SK-N-SH (cell line): ENCODE results near the gene TECTB.

ENCODE experiments used
- CTCF ChIP-seq: fragments of 200-600 bp; sonication (generic); IDR thresholded peaks from 2 replicates; pipeline ENCODE4 v1.6.1; 2017; ENCODE audit warnings: antibody characterized with exemption, mild to moderate bottlenecking, moderate library complexity
- ELF1 ChIP-seq: IDR thresholded peaks from 2 replicates; pipeline ENCODE4 v1.4.0; 2012
- EP300 ChIP-seq, 2 experiments: IDR thresholded peaks; 2 replicates each; pipeline versions ENCODE4 v1.4.0 to v1.6.1; 2012; ENCODE audit warnings: borderline replicate concordance in 1 of 2, low read depth in 1 of 2, low read length in 1 of 2
- EZH2phosphoT487 ChIP-seq: fragments of 200-600 bp; sonication (generic); IDR thresholded peaks from 2 replicates; pipeline ENCODE4 v1.6.1; 2017; ENCODE audit warnings: low read depth, mixed run types, mild to moderate bottlenecking, antibody characterized with exemption, moderate library complexity, borderline replicate concordance
- GABPA ChIP-seq: IDR thresholded peaks from 2 replicates; pipeline ENCODE4 v1.4.0; 2012; ENCODE audit warnings: low read depth, mild to moderate bottlenecking
- IRF3 ChIP-seq: fragments of 150-350 bp; IDR thresholded peaks from 2 replicates; pipeline ENCODE4 v1.6.1; 2016; ENCODE audit warnings: mild to moderate bottlenecking, low read depth, low read length
- MAX ChIP-seq: IDR thresholded peaks from 2 replicates; pipeline ENCODE4 v1.4.0; 2012; ENCODE audit warnings: low read depth
- MXI1 ChIP-seq: IDR thresholded peaks from 2 replicates; pipeline ENCODE4 v1.6.1; 2012; ENCODE audit warnings: mild to moderate bottlenecking, low read depth, low read length, improper control_type of control experiment
- NFIC ChIP-seq: IDR thresholded peaks from 2 replicates; pipeline ENCODE4 v1.4.0; 2012; ENCODE audit warnings: borderline replicate concordance
- POLR2AphosphoS5 ChIP-seq: IDR thresholded peaks from 2 replicates; pipeline ENCODE4 v1.6.1; 2012; ENCODE audit warnings: low read depth, low read length
- RAD21 ChIP-seq: IDR thresholded peaks from 2 replicates; pipeline ENCODE4 v1.6.1; 2012; ENCODE audit warnings: mild to moderate bottlenecking, low read length
- RCOR1 ChIP-seq: fragments of 150-350 bp; IDR thresholded peaks from 2 replicates; pipeline ENCODE4 v1.6.1; 2017; ENCODE audit warnings: antibody characterized with exemption, low read length
- TAF1 ChIP-seq: IDR thresholded peaks from 2 replicates; pipeline ENCODE4 v1.6.1; 2012; ENCODE audit warnings: low read depth, mild to moderate bottlenecking, low read length, moderate library complexity, borderline replicate concordance
- YY1 ChIP-seq: IDR thresholded peaks from 2 replicates; pipeline ENCODE4 v1.4.0; 2012; ENCODE audit warnings: low read depth, mild to moderate bottlenecking

- no peak for TF ChIP-seq EP300 (IDR thresholded peaks at IDR 0.05; ENCODE audit: borderline replicate concordance in 1 of 2, low read depth in 1 of 2, low read length in 1 of 2)
- no peak for TF ChIP-seq CTCF
- no peak for TF ChIP-seq POLR2AphosphoS5
- TF ChIP-seq MXI1 = no peak
- no peak for TF ChIP-seq YY1
- no peak for TF ChIP-seq GABPA
- TF ChIP-seq EZH2phosphoT487 = no peak
- TF ChIP-seq MAX = no peak
- no peak for TF ChIP-seq RAD21
- no peak for TF ChIP-seq NFIC
- TF ChIP-seq TAF1 = no peak
- no peak for TF ChIP-seq RCOR1
- TF ChIP-seq ELF1 = no peak
- TF ChIP-seq IRF3 = no peak
Observed at GRCh38 chr10:112242769-112243168, 40.4 kb upstream of the TECTB start.
